Effector memory CD8-positive, alpha-beta T cell (primary cell): ENCODE results near the gene ABHD6.
"Not testable (repeated sequence)": the region's sequence is repeated elsewhere in the genome, so short reads cannot be mapped to it uniquely, and the experiment has no call there.

Experiments
- ATAC-seq: fragments of 150-1000 bp; cut with Tn5 transposase; replicated peaks from 2 replicates; pipeline ENCODE4 v1.10.0; 2021; ENCODE audit warnings: mild to moderate bottlenecking, moderate library complexity
- DNase-seq, 3 experiments: peaks; one replicate each; pipeline ENCODE4 v3.0.0; 2021
- H3K27ac Mint-ChIP-seq, 2 donors: one replicate each; pipeline ENCODE4 v1.8.0; 2022; ENCODE audit warnings: mild to moderate bottlenecking in 2 of 2, mixed read lengths in 2 of 2, moderate library complexity in 2 of 2
- H3K27me3 Mint-ChIP-seq, 2 donors: one replicate each; pipeline ENCODE4 v1.8.0; 2022; ENCODE audit warnings: mixed read lengths in 2 of 2
- H3K36me3 Mint-ChIP-seq: one replicate; pipeline ENCODE4 v1.8.0; 2022; ENCODE audit warnings: mild to moderate bottlenecking, moderate library complexity, mixed read lengths; ENCODE audit not compliant: insufficient read depth
- H3K4me1 Mint-ChIP-seq, 2 donors: one replicate each; pipeline ENCODE4 v1.8.0; 2022; ENCODE audit warnings: low read depth in 2 of 2, mixed read lengths in 2 of 2
- H3K4me3 Mint-ChIP-seq, 2 donors: one replicate each; pipeline ENCODE4 v1.8.0; 2022; ENCODE audit warnings: mild to moderate bottlenecking in 2 of 2, mixed read lengths in 2 of 2, moderate library complexity in 2 of 2
- H3K9me3 Mint-ChIP-seq, 2 donors: one replicate each; pipeline ENCODE4 v1.8.0; 2022; ENCODE audit warnings: mixed read lengths in 2 of 2

The ABHD6 gene

GRCh38 chr3:58216496-58217195 is 20.9 kb upstream of the ABHD6 start:
- Mint-ChIP-seq H3K4me3 (peak overlapping the region in 1 of 2 donors; percentile 59), H3K36me3 (no peaks in the 10 kb centered on the region), H3K27ac (no peak overlapping the region), H3K27me3 (no peaks in the 10 kb centered on the region), H3K9me3 (no peaks in the 10 kb centered on the region), H3K4me1 (peaks cover 10 to 16% of the 10 kb centered on the region in 2 donors)
- ATAC-seq = no peak
- DNase-seq = no peak

GRCh38 chr3:58217209-58217811 is 20.3 kb upstream of the ABHD6 start:
- peak; percentile 40 to 43 (median 43) for DNase-seq
- ATAC-seq = peak; percentile 82
- Mint-ChIP-seq H3K9me3 (no peaks in the 10 kb centered on the region), H3K4me3 (peak overlapping the region; percentile 7 to 59), H3K36me3 (no peaks in the 10 kb centered on the region), H3K27me3 (no peaks in the 10 kb centered on the region), H3K4me1 (peaks cover 10 to 18% of the 10 kb centered on the region in 2 donors), H3K27ac (peak overlapping the region in 1 of 2 donors; percentile 50)

- DNase-seq (no peak), ATAC-seq (no peak)
- H3K4me1 Mint-ChIP-seq = peaks cover 10 to 22% of the 10 kb centered on the region in 2 donors
- H3K27ac Mint-ChIP-seq = no peak overlapping the region
- H3K9me3 Mint-ChIP-seq = no peaks in the 10 kb centered on the region
- H3K36me3 Mint-ChIP-seq = no peaks in the 10 kb centered on the region
- no peaks in the 10 kb centered on the region for H3K27me3 Mint-ChIP-seq
- no peak overlapping the region for H3K4me3 Mint-ChIP-seq
Observed at GRCh38 chr3:58218904-58219303, 18.7 kb upstream of the ABHD6 start.

- H3K4me1 Mint-ChIP-seq = peaks cover 4 to 10% of the 10 kb centered on the region in 2 donors
- no peaks in the 10 kb centered on the region for H3K9me3 Mint-ChIP-seq
- no peaks in the 10 kb centered on the region for H3K36me3 Mint-ChIP-seq
- DNase-seq (no peak), ATAC-seq (no peak)
- H3K27ac Mint-ChIP-seq = peak overlapping the region in 1 of 2 donors; percentile 83
- H3K27me3 Mint-ChIP-seq = no peaks in the 10 kb centered on the region
- H3K4me3 Mint-ChIP-seq = no peak overlapping the region
Observed at GRCh38 chr3:58222161-58222724, 15.3 kb upstream of the ABHD6 start.

GRCh38 chr3:58223855-58224254 is 13.7 kb upstream of the ABHD6 start:
- H3K4me3 Mint-ChIP-seq = no peak overlapping the region
- no peaks in the 10 kb centered on the region for H3K36me3 Mint-ChIP-seq
- no peaks in the 10 kb centered on the region for H3K27me3 Mint-ChIP-seq
- peaks cover 0 to 6% of the 10 kb centered on the region in 2 donors for H3K4me1 Mint-ChIP-seq
- DNase-seq = no peak
- no peak overlapping the region for H3K27ac Mint-ChIP-seq
- no peak for ATAC-seq
- no peaks in the 10 kb centered on the region for H3K9me3 Mint-ChIP-seq

GRCh38 chr3:58227933-58228332 is 9.7 kb upstream of the ABHD6 start:
- H3K4me1 Mint-ChIP-seq, DNase-seq, H3K36me3 Mint-ChIP-seq, H3K27ac Mint-ChIP-seq, ATAC-seq, H3K9me3 Mint-ChIP-seq, H3K4me3 Mint-ChIP-seq: not testable (repeated sequence)
- peaks cover 9 to 28% of the 10 kb centered on the region in 2 donors for H3K27me3 Mint-ChIP-seq

- DNase-seq = no peak
- no peaks in the 10 kb centered on the region for H3K9me3 Mint-ChIP-seq
- H3K27me3 Mint-ChIP-seq = peaks cover 23 to 38% of the 10 kb centered on the region in 2 donors
- H3K36me3 Mint-ChIP-seq = peaks cover 2% of the 10 kb centered on the region
- H3K4me3 Mint-ChIP-seq = no peak overlapping the region
- no peak overlapping the region for H3K27ac Mint-ChIP-seq
- H3K4me1 Mint-ChIP-seq = no peaks in the 10 kb centered on the region
- no peak for ATAC-seq
Observed at GRCh38 chr3:58230876-58231552, 6.6 kb upstream of the ABHD6 start.

- Mint-ChIP-seq H3K36me3 (peaks cover 2% of the 10 kb centered on the region), H3K9me3 (no peaks in the 10 kb centered on the region), H3K27me3 (peaks cover 23 to 38% of the 10 kb centered on the region in 2 donors), H3K4me1 (peaks cover 0 to 4% of the 10 kb centered on the region in 2 donors), H3K4me3 (no peak overlapping the region), H3K27ac (no peak overlapping the region)
- no peak for DNase-seq
- ATAC-seq = no peak
Observed at GRCh38 chr3:58231666-58232065, 5.9 kb upstream of the ABHD6 start.

DNA sequence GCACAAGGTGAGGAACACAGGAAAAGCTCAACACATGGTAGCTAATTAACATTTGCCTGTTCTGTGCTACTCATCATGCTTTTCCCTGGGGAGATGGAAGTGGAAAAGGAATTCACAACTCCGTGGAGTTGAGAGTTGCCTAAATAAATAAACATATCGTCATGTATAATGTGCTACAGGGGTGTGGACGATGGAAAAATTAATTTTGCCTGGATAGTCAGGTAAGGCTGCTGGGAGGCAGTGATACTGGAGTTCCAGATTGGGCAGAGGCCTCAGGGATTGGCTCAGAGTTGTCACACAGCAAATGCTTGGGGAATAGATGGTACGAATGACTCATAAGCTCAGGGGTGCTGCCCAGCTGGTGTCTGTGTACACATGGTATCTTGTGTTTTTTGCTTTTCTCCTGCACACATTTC is 3.1 kb upstream of the ABHD6 start:
- H3K27me3 Mint-ChIP-seq = peaks cover 23 to 38% of the 10 kb centered on the region in 2 donors
- ATAC-seq (no peak), DNase-seq (no peak)
- no peaks in the 10 kb centered on the region for H3K9me3 Mint-ChIP-seq
- no peak overlapping the region for H3K27ac Mint-ChIP-seq
- no peak overlapping the region for H3K4me3 Mint-ChIP-seq
- H3K4me1 Mint-ChIP-seq = peaks cover 8 to 12% of the 10 kb centered on the region in 2 donors
- H3K36me3 Mint-ChIP-seq = peaks cover 13% of the 10 kb centered on the region

DNA sequence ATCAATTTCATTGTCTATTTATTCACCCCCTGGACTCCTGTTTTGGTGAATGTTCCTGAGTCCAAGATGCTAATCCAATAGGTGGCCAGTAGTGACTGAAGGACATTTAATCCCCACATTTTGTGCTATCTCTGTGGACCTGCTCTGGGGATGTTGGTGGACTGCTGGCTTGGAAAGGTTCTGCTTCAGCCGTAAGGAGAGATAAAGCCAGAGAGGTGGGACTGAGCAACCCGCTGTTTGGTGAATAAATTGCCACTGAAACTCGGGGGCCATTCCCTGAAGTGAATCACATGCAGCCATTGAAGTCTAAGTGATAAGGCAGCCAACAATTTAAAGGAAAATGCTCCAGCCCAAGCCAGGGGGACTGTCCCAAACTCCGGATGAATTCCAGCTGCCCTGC is 1.6 kb upstream of the ABHD6 start:
- ATAC-seq = no peak
- no peak for DNase-seq
- H3K27ac Mint-ChIP-seq = no peak overlapping the region
- peaks cover 23 to 25% of the 10 kb centered on the region in 2 donors for H3K27me3 Mint-ChIP-seq
- H3K4me3 Mint-ChIP-seq = peak overlapping the region; percentile 93 to 95
- no peaks in the 10 kb centered on the region for H3K9me3 Mint-ChIP-seq
- peaks cover 8 to 14% of the 10 kb centered on the region in 2 donors for H3K4me1 Mint-ChIP-seq
- peaks cover 13% of the 10 kb centered on the region for H3K36me3 Mint-ChIP-seq

DNA sequence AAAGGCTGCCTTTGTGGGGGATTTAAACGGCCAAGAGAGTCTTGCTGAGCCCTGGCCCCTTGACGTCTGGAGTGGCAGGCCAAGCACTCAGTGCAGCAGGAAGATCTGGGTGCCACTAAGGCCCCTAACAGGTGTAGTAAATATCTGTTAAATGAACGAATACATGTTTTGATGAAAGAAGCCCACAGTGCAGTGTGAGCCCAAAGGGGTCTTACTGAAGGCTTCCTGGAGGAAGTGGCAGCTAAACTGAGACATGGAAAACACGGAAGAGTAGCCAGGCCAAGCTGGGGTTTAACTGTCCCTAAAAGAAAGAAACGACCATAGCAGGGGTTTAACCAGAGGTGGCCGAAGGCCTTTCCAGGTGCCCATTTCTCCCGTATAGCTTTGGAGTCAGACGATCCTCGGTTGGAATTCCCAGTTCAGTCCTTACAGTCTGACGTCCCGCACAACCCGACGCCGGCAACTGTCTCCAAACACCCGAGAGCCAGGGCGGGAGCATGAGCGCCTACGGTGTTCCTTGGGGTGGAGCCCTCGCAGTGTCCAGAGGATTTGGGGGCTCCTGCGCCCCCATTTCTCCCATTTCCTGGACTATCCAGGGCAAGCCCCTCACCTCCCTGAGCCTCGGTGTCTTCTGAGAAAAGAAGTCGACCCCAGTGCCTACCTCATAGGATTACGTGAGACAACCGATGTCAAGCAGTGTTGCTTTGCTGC is 910 bp upstream of the ABHD6 start:
- Mint-ChIP-seq H3K27ac (peak overlapping the region; percentile 57 to 60), H3K4me1 (peaks cover 14 to 21% of the 10 kb centered on the region in 2 donors), H3K4me3 (peak overlapping the region; percentile 93 to 95), H3K9me3 (no peaks in the 10 kb centered on the region), H3K27me3 (peaks cover 17 to 18% of the 10 kb centered on the region in 2 donors), H3K36me3 (peaks cover 11% of the 10 kb centered on the region)
- DNase-seq (no peak), ATAC-seq (no peak)

DNA sequence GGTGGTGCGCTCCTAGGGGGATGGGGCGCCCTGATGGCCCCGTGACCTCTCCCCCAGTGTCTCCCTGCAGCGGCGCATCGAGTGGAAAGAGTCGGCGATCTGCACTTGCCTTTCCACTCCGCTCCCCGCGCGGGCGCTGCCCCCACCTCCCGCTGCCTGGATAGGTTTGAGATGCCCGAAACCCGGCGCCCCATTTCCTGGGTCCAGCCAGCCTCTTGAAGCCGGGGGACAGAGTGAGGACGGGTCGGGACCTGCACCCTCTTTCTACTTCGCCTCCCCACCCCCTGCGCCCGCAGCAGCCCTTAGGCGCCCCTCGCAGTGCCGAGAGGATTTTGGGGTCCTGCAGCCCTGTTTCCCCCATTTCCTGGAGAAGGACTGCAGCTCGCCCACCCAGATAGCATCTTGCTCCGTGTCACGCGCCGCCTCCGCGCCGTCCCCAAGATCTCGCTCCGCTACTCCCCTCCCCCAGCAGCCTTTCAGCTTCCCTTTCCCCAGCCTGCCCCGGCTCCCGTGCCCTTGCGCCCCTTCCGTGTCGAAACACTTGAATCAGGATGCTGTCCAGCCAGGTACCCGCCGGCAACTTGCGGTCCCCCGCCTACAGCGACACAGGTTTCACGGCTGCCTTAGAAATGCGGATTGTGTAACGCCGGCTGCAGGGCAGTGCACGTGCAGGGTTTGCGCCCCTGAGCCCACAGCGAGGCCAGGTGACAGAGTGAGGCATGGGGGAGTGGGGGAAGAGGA is 519 bp downstream of the ABHD6 start:
- no peaks in the 10 kb centered on the region for H3K9me3 Mint-ChIP-seq
- H3K36me3 Mint-ChIP-seq = peaks cover 11% of the 10 kb centered on the region
- peaks cover 11 to 13% of the 10 kb centered on the region in 2 donors for H3K27me3 Mint-ChIP-seq
- H3K4me1 Mint-ChIP-seq = peaks cover 17 to 26% of the 10 kb centered on the region in 2 donors
- DNase-seq = peak in 2 of 3 experiments; percentile 18 to 20
- H3K4me3 Mint-ChIP-seq = peak overlapping the region; percentile 93 to 95
- peak overlapping the region; percentile 60 to 69 for H3K27ac Mint-ChIP-seq
- peak; percentile 60 for ATAC-seq
